ENCODE results near the gene HMGN4.

Gene HMGN4

DNA sequence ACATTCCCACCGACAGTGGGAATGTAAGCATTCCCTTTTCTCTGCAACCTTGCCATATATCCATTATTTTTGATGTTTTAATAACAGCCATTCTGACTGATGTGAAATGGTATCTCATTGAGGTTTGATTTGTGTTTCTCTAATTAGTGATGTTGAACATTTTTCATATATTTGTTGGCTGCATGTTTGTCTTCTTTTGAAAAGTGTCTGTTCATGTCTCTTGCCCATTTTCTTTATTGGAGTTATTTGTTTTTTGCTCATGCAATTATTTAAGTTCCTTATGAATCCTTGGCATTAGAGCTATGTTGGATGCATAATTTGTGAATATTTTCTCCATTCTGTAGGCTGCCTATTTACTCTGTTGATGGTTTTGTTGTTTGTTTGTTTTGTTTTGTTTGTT lies 40.6 kb downstream of the HMGN4 start:
- TF ChIP-seq, protein P1, sequence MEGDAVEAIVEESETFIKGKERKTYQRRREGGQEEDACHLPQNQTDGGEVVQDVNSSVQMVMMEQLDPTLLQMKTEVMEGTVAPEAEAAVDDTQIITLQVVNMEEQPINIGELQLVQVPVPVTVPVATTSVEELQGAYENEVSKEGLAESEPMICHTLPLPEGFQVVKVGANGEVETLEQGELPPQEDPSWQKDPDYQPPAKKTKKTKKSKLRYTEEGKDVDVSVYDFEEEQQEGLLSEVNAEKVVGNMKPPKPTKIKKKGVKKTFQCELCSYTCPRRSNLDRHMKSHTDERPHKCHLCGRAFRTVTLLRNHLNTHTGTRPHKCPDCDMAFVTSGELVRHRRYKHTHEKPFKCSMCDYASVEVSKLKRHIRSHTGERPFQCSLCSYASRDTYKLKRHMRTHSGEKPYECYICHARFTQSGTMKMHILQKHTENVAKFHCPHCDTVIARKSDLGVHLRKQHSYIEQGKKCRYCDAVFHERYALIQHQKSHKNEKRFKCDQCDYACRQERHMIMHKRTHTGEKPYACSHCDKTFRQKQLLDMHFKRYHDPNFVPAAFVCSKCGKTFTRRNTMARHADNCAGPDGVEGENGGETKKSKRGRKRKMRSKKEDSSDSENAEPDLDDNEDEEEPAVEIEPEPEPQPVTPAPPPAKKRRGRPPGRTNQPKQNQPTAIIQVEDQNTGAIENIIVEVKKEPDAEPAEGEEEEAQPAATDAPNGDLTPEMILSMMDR (IDR thresholded peaks at IDR 0.05; ENCODE audit: low read depth, low read length, missing control alignments) = no peak
- no peak overlapping the region for H3K4me3 ChIP-seq (ENCODE audit: low read depth, low read length)
- no peak for DNase-seq (ENCODE audit: low read depth)

DNA sequence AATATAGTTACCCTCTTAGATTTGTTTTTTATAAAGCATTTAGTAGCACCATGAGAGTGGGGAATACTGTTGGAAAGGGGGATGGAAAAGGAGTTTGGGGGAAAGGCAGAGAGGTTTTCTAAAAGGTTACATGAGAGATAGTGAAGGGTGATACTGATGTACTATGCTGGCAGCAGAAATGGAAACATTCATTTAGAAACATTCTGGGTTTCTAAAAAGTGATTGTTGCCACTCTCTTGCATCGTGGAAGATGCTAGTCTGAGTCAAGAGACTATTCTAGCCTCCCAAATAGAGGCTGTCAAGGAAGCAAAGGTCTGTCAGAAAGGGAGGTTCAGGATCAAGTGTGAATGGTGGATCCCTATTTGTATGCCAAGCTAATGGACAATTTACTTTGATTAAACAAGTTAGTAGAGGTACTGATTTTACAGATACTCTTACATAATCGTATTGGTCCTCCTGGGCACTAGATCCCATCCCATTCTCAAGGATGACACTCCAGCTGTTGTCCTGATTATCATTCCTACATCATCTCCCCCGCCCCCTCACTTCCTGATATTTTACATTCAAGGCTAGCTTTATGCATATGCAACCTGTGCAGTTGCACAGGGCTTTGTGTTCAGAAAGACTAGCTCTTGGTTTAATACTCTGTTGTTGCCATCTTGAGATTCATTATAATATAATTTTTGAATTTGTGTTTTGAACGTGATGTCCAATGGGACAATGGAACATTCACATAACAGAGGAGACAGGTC lies 43.2 kb downstream of the HMGN4 start:
- TF ChIP-seq, protein P1 (IDR thresholded peaks at IDR 0.05; ENCODE audit: low read depth, low read length, missing control alignments) = no peak
- no peak for DNase-seq (ENCODE audit: low read depth)
- H3K4me3 ChIP-seq (ENCODE audit: low read depth, low read length) = no peak overlapping the region

DNA sequence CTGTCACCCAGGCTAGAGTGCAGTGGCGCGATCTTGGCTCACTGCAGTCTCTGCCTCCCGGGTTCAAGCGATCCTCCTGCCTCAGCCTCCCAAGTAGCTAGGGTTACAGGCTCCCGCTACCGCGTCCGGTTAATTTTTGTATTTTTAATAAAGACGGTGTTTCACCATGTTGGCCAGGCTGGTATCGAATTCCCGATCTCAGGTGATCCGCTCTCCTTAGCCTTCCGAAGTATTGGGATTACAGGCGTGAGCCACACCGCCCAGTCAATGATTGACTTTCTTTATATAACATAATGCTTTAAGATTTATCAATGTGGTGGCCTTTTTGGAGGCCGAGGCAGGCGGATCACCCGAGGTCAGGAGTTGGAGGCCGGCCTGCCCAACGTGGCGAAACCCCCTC lies 50.8 kb downstream of the HMGN4 start:
- TF ChIP-seq, protein P1 (IDR thresholded peaks at IDR 0.05; ENCODE audit: low read depth, low read length, missing control alignments) = no peak
- no peak overlapping the region for H3K4me3 ChIP-seq (ENCODE audit: low read depth, low read length)
- DNase-seq (ENCODE audit: low read depth) = no peak

DNA sequence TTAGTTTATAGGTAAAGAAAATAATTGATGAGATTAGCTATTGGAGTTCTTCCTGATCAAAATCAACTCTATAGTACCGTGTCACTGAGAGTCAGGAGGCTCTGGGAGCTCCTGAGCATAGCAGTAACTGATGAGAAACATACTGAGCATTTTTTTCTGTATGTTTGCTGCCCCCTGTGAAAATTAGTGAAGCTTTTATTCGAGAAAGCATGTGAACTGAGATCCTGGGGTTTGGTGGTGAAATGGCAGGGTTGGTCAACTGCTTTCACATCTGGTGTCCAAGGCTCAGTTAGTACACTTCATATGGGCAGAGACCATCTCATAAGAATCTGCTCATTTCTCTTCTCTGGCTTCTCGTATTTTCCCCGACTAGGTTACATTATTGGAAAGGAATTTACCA lies 54.5 kb downstream of the HMGN4 start:
- H3K4me3 ChIP-seq (ENCODE audit: low read depth, low read length) = no peak overlapping the region
- TF ChIP-seq, protein P1 (IDR thresholded peaks at IDR 0.05; ENCODE audit: low read depth, low read length, missing control alignments) = no peak
- DNase-seq (ENCODE audit: low read depth) = no peak

DNA sequence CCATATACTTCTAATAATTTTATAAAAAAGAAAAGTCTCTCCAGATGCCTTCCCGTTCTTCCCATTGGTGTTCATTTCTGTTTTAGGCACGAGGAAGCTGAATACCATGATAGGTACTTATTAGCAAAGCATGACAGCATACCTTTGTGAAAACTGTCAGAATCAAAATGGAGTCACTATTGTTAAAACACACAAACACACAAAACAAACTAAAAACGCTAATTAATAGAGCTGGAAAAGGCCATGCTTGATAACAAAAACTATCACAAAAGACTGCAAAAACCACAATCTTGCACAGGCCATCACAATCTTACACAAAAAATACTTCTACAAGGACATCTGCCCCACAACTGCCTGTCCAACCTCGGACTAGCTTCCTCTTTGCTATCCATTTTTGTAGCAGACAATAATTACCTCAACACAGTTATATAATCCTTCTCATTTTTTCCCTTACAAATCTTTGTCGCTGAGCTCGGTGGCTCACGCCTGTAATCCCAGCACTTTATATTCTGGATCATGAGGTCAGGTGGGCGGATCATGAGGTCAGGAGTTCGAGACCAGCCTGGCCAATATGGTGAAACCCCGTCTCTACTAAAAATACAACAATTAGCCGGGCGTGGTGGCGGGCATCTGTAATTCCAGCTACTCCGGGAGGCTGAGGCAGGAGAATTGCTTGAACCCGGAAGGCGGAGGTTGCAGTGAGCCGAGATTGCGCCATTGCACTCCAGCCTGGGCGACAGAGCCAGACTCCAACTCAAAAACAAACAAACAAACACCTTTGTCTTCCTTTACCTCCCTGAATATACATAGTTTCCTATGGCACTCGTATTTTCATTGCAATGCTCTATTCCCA lies 55.3 kb downstream of the HMGN4 start:
- H3K4me3 ChIP-seq (ENCODE audit: low read depth, low read length) = no peak overlapping the region
- no peak for DNase-seq (ENCODE audit: low read depth)
- TF ChIP-seq, protein P1 (IDR thresholded peaks at IDR 0.05; ENCODE audit: low read depth, low read length, missing control alignments) = no peak

DNA sequence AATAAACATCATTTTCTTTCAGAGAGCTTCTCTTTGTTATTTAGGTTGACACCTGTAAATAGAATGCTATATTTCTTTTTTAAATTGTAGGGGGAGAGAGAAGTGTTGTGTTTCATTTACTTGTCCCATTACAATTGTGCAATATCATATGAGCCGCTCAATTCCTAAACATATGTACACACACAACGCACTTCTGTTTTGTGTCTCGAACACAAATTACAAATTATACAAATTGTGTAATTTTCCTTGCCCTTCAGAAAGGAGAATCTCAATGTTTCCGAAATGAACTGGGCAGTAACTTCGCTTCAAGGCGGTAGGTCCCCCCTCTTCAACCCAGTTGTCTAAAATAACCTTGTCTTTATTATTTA lies 55.9 kb downstream of the HMGN4 start:
- no peak for DNase-seq (ENCODE audit: low read depth)

More for the DNA sequence above, 55.9 kb downstream of the HMGN4 start:
- TF ChIP-seq, protein P1 (IDR thresholded peaks at IDR 0.05; ENCODE audit: low read depth, low read length, missing control alignments) = no peak
- H3K4me3 ChIP-seq (ENCODE audit: low read depth, low read length) = no peak overlapping the region
